ENCODE results near the gene PGBD1. TPM values are rescaled to one million over a fixed set of nuclear protein-coding genes. Genes with fewer than 3 reads are reported as not detected.

The PGBD1 gene
- total RNA-seq, 2 experiments from 2014 or later, result 3.4 to 3.8 TPM

Other genes starting within 250 kb of the PGBD1 start
- gene ZNF165, start 201.0 kb upstream of the PGBD1 start, total RNA-seq, result 1 to 10 TPM; 4.3 TPM
- gene ZSCAN16, start 157.0 kb upstream of the PGBD1 start, total RNA-seq, result 1 to 10 TPM; 2.9 to 3.3 TPM
- 10 to 100 TPM; 13.8 to 14.6 TPM for gene ZKSCAN8, start 139.7 kb upstream of the PGBD1 start, total RNA-seq
- gene ZSCAN9, start 56.3 kb upstream of the PGBD1 start, total RNA-seq, result 1 to 10 TPM; 4.3 to 5.2 TPM
- 1 to 10 TPM; 4.5 to 5.0 TPM for gene ZKSCAN4, start 29.3 kb upstream of the PGBD1 start, total RNA-seq
- gene NKAPL, start 22.3 kb upstream of the PGBD1 start, total RNA-seq, result under 1 TPM; 0.46 to 0.64 TPM
- gene ZSCAN26, start 14.4 kb upstream of the PGBD1 start, total RNA-seq, result 1 to 10 TPM; 5.2 to 5.8 TPM
- 1 to 10 TPM; 2.5 to 3.0 TPM for gene ZSCAN31, start 54.6 kb downstream of the PGBD1 start, total RNA-seq
- 1 to 10 TPM; 1.8 TPM for gene ZKSCAN3, start 68.4 kb downstream of the PGBD1 start, total RNA-seq
- gene ZSCAN12, start 118.2 kb downstream of the PGBD1 start, total RNA-seq, result 1 to 10 TPM; 6.8 to 7.2 TPM
- 1 to 10 TPM; 1.3 to 1.6 TPM for gene ZSCAN23, start 161.9 kb downstream of the PGBD1 start, total RNA-seq
- gene GPX6, start 234.2 kb downstream of the PGBD1 start, total RNA-seq, result not detected
- gene GPX5, start 244.3 kb downstream of the PGBD1 start, total RNA-seq, result not detected

Data from activated naive CD8-positive, alpha-beta T cell treated with anti-CD3 and anti-CD28 coated beads for 36 hours (primary cell).